ENCODE results near the gene EMP2.

EMP2 gene

DNA sequence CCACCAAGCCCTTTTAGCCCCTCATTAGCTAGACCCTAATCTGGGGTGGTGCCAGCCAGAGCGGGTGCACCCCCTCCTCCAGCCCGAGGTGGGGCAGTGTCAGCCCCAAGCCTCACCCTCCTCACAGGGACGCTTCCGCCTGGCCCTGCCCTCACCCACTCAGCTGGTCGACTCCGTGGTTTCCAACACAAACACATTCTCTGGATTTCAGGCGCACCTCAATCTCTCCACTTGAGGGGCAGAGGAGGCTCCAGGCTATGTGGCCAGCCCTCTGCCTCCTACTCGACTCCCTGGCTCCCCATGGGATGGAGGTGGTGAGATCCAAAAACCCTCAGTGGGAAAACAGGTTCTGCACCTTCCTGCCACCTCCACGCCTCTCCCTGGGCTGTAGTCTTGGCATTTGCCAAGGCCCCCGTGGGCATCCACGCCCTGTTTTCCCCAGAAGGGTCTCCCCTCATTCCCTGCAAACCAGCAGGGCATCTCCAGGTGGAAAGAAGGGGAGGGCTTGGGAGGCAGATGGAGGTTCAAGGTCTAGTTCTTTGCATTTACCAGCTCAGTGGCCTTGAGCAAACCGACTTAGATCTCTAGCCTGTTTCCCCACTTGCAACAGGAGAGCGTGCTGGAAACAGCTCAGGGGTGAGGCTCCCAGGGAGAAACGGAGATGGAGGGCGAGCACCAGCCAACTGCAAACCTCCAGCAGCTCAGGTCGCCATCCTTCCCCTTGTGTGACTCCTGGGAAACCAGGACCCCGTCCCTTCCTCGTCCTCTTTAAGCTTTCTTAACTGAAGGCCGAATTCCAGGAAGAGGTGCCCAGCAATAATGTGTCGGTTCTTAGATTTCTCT is 1.7 kb downstream of the EMP2 start:
- H3K27ac ChIP-seq (ENCODE audit: low read depth, low read length), result no peak overlapping the region
- H3K9me3 ChIP-seq (ENCODE audit: insufficient read depth, low read length), result no peaks in the 10 kb centered on the region
- TF ChIP-seq, protein P1, sequence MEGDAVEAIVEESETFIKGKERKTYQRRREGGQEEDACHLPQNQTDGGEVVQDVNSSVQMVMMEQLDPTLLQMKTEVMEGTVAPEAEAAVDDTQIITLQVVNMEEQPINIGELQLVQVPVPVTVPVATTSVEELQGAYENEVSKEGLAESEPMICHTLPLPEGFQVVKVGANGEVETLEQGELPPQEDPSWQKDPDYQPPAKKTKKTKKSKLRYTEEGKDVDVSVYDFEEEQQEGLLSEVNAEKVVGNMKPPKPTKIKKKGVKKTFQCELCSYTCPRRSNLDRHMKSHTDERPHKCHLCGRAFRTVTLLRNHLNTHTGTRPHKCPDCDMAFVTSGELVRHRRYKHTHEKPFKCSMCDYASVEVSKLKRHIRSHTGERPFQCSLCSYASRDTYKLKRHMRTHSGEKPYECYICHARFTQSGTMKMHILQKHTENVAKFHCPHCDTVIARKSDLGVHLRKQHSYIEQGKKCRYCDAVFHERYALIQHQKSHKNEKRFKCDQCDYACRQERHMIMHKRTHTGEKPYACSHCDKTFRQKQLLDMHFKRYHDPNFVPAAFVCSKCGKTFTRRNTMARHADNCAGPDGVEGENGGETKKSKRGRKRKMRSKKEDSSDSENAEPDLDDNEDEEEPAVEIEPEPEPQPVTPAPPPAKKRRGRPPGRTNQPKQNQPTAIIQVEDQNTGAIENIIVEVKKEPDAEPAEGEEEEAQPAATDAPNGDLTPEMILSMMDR (IDR thresholded peaks at IDR 0.05; ENCODE audit: insufficient read depth, low read length, poor library complexity, severe bottlenecking), result no peak
- TF ChIP-seq EZH2phosphoT487 (conservative IDR thresholded peaks at IDR 0.05; ENCODE audit: low read length), result no peak
- H2AFZ ChIP-seq (ENCODE audit: low read depth, low read length, severe bottlenecking), result no peak overlapping the region
- H4K20me1 ChIP-seq (ENCODE audit: low read depth, low read length), result no peaks in the 10 kb centered on the region
- no peak overlapping the region for H3K9ac ChIP-seq (ENCODE audit: low read length)
- no peak overlapping the region for H3K4me2 ChIP-seq (ENCODE audit: low read depth, low read length, poor library complexity, severe bottlenecking)
- no peaks in the 10 kb centered on the region for H3K79me2 ChIP-seq (ENCODE audit: insufficient read depth, low read length)
- H3F3A ChIP-seq (ENCODE audit: insufficient read depth), result no peaks in the 10 kb centered on the region
- no peaks in the 10 kb centered on the region for H3K27me3 ChIP-seq (ENCODE audit: low read length)
- no peaks in the 10 kb centered on the region for H3K36me3 ChIP-seq (ENCODE audit: low read length)
- no peak overlapping the region for H3K4me3 ChIP-seq (ENCODE audit: insufficient read depth, low read length, poor library complexity, severe bottlenecking)
- no peaks in the 10 kb centered on the region for H3K9me2 ChIP-seq (replicated peaks; ENCODE audit: insufficient read depth, low read length)

DNA sequence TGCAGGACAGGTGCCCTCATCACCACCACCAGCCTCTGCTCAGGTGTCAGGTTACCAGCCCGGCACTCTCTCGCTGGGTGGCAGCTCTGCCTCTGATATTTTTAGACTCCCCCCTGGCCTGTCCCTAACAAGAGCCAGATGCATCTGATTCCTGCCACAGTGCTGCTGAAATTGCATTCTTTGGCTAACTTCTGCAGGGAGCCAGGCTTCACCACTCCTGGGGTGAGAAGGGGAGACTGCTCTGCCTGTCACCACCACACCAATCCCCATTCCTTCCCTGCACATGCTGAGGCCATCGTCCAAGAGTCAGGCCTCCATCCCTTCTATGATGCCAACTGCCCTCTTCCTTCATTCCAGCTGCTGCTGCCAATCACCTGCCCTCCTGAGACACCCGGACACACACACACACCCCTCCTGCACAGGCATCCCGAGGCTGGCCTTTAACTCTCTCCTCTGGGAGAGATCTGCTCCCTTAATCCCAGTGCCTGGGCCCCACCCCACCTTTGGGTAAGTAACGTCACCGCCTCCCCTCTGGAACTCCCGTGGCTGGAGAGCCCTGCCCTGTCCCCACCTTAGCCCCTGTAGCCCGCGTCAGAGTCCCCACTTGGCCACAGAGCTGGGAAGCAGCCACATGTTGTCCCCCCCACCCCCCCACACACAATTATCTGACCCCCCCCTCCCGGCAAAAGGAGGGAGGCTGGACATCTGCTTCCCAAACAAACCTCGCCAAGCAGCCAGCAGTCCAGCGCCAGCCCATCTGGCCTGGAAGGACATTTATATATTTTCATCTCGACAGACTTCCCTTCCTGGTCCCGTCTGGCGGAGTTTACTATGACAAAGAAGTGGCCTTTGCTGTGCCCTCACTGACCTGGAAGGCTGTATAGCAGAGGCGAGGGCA is 2.8 kb downstream of the EMP2 start:
- no peaks in the 10 kb centered on the region for H3K27me3 ChIP-seq (ENCODE audit: low read length)
- TF ChIP-seq EZH2phosphoT487 (conservative IDR thresholded peaks at IDR 0.05; ENCODE audit: low read length), result no peak
- TF ChIP-seq, protein P1 (IDR thresholded peaks at IDR 0.05; ENCODE audit: insufficient read depth, low read length, poor library complexity, severe bottlenecking), result no peak
- no peak overlapping the region for H3K27ac ChIP-seq (ENCODE audit: low read depth, low read length)
- H4K20me1 ChIP-seq (ENCODE audit: low read depth, low read length), result no peaks in the 10 kb centered on the region
- H3K79me2 ChIP-seq (ENCODE audit: insufficient read depth, low read length), result no peaks in the 10 kb centered on the region
- H3F3A ChIP-seq (ENCODE audit: insufficient read depth), result no peaks in the 10 kb centered on the region
- H3K9ac ChIP-seq (ENCODE audit: low read length), result no peak overlapping the region
- no peak overlapping the region for H2AFZ ChIP-seq (ENCODE audit: low read depth, low read length, severe bottlenecking)
- H3K4me2 ChIP-seq (ENCODE audit: low read depth, low read length, poor library complexity, severe bottlenecking), result no peak overlapping the region
- no peak overlapping the region for H3K4me3 ChIP-seq (ENCODE audit: insufficient read depth, low read length, poor library complexity, severe bottlenecking)
- no peaks in the 10 kb centered on the region for H3K9me2 ChIP-seq (replicated peaks; ENCODE audit: insufficient read depth, low read length)
- H3K9me3 ChIP-seq (ENCODE audit: insufficient read depth, low read length), result no peaks in the 10 kb centered on the region
- H3K36me3 ChIP-seq (ENCODE audit: low read length), result no peaks in the 10 kb centered on the region

DNA sequence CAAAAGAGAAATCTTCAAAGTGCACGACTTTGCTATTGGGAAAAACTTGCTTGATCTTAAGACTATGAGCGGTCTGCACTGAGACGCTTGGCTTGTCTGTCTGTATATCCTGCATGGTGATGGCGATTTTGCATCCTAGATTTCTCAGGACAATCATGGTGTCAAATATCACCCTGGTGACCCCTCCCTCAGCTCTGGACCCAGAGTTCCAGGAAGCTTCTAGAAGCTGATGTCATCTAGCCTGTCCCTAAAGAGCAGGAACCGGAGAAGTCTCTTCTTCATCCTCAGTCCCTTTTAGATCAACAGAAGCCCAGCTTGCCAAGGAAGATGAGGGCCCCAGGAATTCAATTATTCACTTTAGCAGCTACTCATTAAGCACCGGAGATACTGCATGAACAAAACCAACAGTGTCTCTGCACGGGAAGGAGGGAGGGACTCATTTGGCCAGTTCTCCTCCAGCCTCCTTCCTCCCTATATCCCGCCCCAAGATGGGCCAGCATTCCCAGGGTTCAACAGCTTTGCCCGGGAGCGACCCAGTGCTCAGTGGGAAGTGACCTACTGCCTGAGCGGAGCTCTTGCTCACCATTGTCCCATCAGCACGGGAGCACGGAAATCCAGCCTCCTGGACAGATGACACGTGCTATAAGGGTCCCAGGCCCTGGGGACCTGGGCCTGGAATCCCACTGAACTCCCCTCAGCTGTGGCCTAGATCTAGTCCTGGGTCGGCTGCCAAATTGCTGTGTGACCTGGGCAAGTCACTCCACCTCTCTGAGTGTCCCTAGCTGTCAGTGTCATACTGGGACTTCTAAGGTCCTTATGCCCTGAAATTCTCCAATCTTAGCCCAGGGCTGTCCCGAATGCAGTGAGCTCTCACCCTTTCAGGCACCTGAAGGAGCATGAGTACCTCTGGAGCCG is 3.8 kb downstream of the EMP2 start:
- Histone ChIP-seq H3K27me3 (ENCODE audit: low read length) (no peaks in the 10 kb centered on the region), H3K9me2 (replicated peaks; ENCODE audit: insufficient read depth, low read length) (no peaks in the 10 kb centered on the region), H3K36me3 (ENCODE audit: low read length) (no peaks in the 10 kb centered on the region), H3K4me3 (ENCODE audit: insufficient read depth, low read length, poor library complexity, severe bottlenecking) (no peak overlapping the region), H3K9ac (ENCODE audit: low read length) (no peak overlapping the region), H3K27ac (ENCODE audit: low read depth, low read length) (no peak overlapping the region), H3K79me2 (ENCODE audit: insufficient read depth, low read length) (no peaks in the 10 kb centered on the region), H4K20me1 (ENCODE audit: low read depth, low read length) (no peaks in the 10 kb centered on the region), H3K4me2 (ENCODE audit: low read depth, low read length, poor library complexity, severe bottlenecking) (no peak overlapping the region), H3F3A (ENCODE audit: insufficient read depth) (no peaks in the 10 kb centered on the region), H2AFZ (ENCODE audit: low read depth, low read length, severe bottlenecking) (no peak overlapping the region), H3K9me3 (ENCODE audit: insufficient read depth, low read length) (no peaks in the 10 kb centered on the region)
- no peak for TF ChIP-seq EZH2phosphoT487 (conservative IDR thresholded peaks at IDR 0.05; ENCODE audit: low read length)
- TF ChIP-seq, protein P1 (IDR thresholded peaks at IDR 0.05; ENCODE audit: insufficient read depth, low read length, poor library complexity, severe bottlenecking), result no peak

All from SU-DHL-6 (cell line).